NB4 (cell line): ENCODE data around the gene CENPB.
"Not testable (repeated sequence)": the region's sequence is repeated elsewhere in the genome, so short reads cannot be mapped to it uniquely, and the experiment has no call there.

Experiments
- DNase-seq: peaks from one replicate; pipeline ENCODE4 v3.0.0; 2010; ENCODE audit warnings: low read depth
- H3K4me3 ChIP-seq: one replicate; pipeline ENCODE4 v1.5.1; 2011; ENCODE audit warnings: mild to moderate bottlenecking, low read depth, low read length, moderate library complexity
- CTCF ChIP-seq: IDR thresholded peaks from one replicate; pipeline ENCODE4 v1.5.1; 2012; ENCODE audit warnings: low read depth, low read length
- MAX ChIP-seq: IDR thresholded peaks from 2 replicates; pipeline ENCODE4 v1.6.1; 2011; ENCODE audit warnings: low read depth, low read length
- MYC ChIP-seq: IDR thresholded peaks from 2 replicates; pipeline ENCODE4 v1.6.1; 2011; ENCODE audit warnings: low read depth, low read length
- POLR2A ChIP-seq: IDR thresholded peaks from 2 replicates; pipeline ENCODE4 v1.6.1; 2011; ENCODE audit warnings: mild to moderate bottlenecking; ENCODE audit not compliant: insufficient read length; ENCODE audit errors: extremely low read depth

CENPB gene

GRCh38 chr20:3796477-3797225 is 10.1 kb upstream of the CENPB start:
- H3K4me3 ChIP-seq: peak overlapping the region; percentile 77
- no peak for DNase-seq
- TF ChIP-seq MYC (no peak), CTCF (no peak), MAX (no peak), POLR2A (no peak)

GRCh38 chr20:3795511-3796468 is 9.2 kb upstream of the CENPB start, which contains the start of gene CDC25B:
CDC25B (plus strand) TSS chr20:3796310; CDS start chr20:3796532, 222 bp downstream.
- H3K4me3 ChIP-seq: peak within 1 kb of the TSS; percentile 81
- peak; percentile 75 for TF ChIP-seq MYC
- TF ChIP-seq POLR2A: peak; percentile 46
- TF ChIP-seq CTCF: peak; percentile 23
- peak; percentile 90 for TF ChIP-seq MAX
- peak; percentile 95 for DNase-seq

GRCh38 chr20:3794701-3795420 is 8.3 kb upstream of the CENPB start:
- no peak for TF ChIP-seq MYC
- TF ChIP-seq MAX: no peak
- TF ChIP-seq CTCF: no peak
- no peak for TF ChIP-seq POLR2A
- H3K4me3 ChIP-seq: peak overlapping the region; percentile 81

GRCh38 chr20:3794168-3794567 is 7.6 kb upstream of the CENPB start:
- not testable (repeated sequence) for DNase-seq, H3K4me3 ChIP-seq

More at GRCh38 chr20:3794701-3795420, 8.3 kb upstream of the CENPB start:
- no peak for DNase-seq

- not testable (repeated sequence) for DNase-seq, H3K4me3 ChIP-seq
Observed at GRCh38 chr20:3789201-3789600, 2.7 kb upstream of the CENPB start.

- H3K4me3 ChIP-seq: no peak overlapping the region
- no peak for TF ChIP-seq CTCF
- no peak for TF ChIP-seq MYC
- TF ChIP-seq POLR2A: no peak
- no peak for TF ChIP-seq MAX
- DNase-seq: no peak
Observed at GRCh38 chr20:3788685-3789155, 2.2 kb upstream of the CENPB start.
